Hematopoietic multipotent progenitor cell treated with erythropoietin and hydrocortisone succinate and interleukin-3 and kit ligand, for 17 days (in vitro differentiated cells): Measurements from ENCODE around the gene SPA17.

Experiments
- DNase-seq: peaks from one replicate; pipeline ENCODE4 v3.0.0-alpha.2; 2015; ENCODE audit warnings: low spot score

The SPA17 gene

DNA sequence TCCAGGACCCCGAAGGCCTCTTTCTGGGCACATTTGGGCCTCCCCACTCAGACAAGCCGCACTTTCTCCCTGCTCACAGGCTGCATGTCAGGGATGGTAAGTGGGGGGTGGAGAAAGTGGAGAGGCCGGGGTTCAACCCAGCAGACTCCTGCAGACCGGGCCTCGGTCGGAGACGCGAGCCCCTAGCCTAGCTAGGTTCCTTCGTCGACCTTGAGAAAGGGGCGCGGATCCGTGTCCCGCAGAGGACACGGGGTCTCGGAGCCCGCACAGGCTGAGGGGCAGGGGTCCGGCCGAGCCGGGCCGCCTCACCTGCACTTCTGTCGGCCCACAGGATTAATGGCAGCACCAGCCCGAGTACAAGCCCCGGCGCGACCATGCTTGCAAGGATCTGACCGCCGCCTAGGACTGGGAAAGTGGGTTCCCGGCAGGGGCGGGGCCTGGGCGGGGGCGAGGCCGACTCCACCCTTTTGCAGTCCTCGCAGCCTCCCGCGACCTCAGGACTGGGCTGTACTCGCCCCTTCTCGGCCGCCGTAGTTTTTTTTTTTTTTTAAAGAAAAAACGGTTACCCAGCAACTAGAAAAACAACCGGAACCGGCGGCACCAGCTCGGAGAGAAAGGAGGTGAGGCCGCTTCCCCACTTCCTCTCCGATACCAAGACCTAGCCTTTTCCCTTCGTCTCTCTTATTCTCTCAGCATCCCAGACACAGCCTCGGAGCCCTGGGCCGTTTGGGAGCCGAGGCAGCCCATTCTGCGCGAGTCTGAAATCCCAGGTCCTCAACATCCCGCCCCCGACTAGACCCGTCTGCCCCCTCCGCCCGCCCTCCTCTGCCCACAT lies at the start of gene SPA17, which contains the start of gene SIAE:
SPA17 (plus strand) TSS at position 572 of the 835 bp plus-strand sequence. CDS start 1,361 bp downstream, outside the sequence.
SIAE (minus strand) TSS at position 407 of the 835 bp plus-strand sequence; CDS start at position 376, 31 bp downstream.
- peak; percentile 83 for DNase-seq

GRCh38 chr11:124625504-124626168 lies 48.1 kb upstream of the SPA17 start:
- DNase-seq, result no peak

GRCh38 chr11:124627546-124627945 lies 46.2 kb upstream of the SPA17 start:
- DNase-seq, result no peak

DNA sequence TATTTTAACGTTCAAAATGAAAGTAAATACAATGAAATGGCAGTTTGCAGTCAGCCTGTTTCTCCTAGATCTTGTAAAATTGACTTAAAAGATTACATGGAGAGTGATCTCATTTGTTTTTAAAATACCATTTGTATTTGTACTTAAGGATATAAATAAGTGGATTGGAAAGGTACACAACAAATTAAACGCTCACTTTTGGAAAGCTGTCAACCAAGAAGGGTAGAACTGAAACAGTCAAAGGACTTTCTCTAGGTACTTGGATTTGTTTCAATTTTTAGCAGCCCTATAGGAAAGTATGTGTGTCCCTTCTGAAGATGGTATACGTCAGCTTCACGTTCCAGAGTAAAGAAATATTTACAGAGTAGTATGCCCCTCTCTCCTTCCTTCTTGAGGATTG lies 43.7 kb upstream of the SPA17 start:
- DNase-seq, result no peak

GRCh38 chr11:124633355-124633754 lies 40.3 kb upstream of the SPA17 start:
- no peak for DNase-seq

- DNase-seq, result no peak
Measured at GRCh38 chr11:124635932-124636331, 37.8 kb upstream of the SPA17 start.

- no peak for DNase-seq
Measured at GRCh38 chr11:124638500-124638899, 35.2 kb upstream of the SPA17 start.

GRCh38 chr11:124639186-124639585 lies 34.5 kb upstream of the SPA17 start:
- no peak for DNase-seq

DNA sequence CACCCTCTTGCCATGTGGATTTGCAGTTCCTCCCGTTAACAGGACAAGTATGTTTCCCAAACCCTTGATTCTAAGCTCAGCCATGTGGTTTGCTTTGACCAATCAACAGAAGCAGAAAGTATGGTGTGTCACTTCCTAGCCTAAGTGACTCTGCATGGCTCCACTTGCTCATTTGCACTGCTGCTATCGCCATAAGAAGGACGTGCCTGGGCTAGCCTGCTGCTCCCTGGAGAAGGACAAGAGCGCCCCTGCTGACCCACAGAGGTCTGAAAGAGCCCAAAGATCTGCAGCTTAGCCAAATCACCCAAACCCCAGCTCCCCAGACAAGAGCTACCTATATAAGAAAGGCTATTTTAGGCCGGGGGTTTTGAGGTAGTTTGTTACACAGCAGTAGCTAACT lies 33.0 kb upstream of the SPA17 start:
- DNase-seq, result peak; percentile 17

GRCh38 chr11:124642628-124643027 lies 31.1 kb upstream of the SPA17 start:
- no peak for DNase-seq

DNA sequence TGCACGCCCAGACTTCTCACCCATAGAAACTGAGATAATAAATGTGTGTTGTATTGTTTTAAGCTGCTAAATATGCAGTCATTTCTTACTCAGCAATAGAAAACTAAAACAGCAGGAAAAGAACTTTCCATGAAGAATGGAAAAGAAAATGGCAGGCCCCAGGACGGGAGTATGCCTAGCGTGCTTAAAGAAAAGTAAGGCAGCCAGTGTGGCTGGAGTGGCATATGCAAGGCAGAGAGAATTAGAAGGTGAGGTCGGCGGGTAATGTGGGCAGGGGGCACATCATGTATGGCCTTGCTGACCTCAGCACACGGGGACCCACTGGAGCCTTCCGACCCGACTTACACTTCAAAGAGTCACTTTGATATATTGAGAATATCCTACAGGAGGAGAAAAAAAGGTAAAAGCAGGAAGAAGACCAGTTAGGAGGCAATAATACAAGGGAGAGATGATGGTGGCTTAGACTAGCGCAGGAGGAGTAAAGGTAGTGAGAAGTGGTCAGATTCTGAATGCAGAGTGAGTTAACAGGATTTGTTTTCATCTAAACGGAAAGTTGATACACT lies 30.6 kb upstream of the SPA17 start:
- no peak for DNase-seq

- DNase-seq, result no peak
Measured at GRCh38 chr11:124643605-124644425, 29.9 kb upstream of the SPA17 start.

- peak; percentile 60 for DNase-seq
Measured at GRCh38 chr11:124644426-124645280, 29.1 kb upstream of the SPA17 start.

DNA sequence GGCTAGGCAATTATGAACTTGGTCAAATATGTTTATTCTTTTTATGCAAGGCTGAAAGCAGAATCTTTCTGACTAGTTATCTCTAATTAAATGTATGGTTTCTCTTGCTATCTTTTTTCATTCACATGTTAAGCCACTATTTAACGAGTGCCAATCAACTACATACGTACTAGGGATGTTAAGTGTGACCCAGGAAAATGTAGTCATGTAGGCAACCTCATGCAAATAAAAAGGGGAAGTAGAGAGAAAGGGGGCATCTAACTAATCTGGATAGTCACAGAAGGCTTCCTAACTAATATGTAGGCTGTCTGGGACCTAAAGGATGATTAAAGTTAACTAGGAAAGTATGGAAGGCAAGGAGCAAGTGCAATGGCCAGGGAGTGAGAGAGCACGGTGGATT lies 27.6 kb upstream of the SPA17 start:
- DNase-seq, result no peak

- DNase-seq, result no peak
Measured at GRCh38 chr11:124648610-124649009, 25.1 kb upstream of the SPA17 start.

GRCh38 chr11:124656774-124657630 lies 16.7 kb upstream of the SPA17 start:
- DNase-seq, result no peak

- DNase-seq, result no peak
Measured at GRCh38 chr11:124657904-124658303, 15.8 kb upstream of the SPA17 start.

GRCh38 chr11:124658501-124658900 lies 15.2 kb upstream of the SPA17 start:
- DNase-seq, result no peak

GRCh38 chr11:124658986-124659385 lies 14.7 kb upstream of the SPA17 start:
- no peak for DNase-seq

GRCh38 chr11:124661553-124661952 lies 12.2 kb upstream of the SPA17 start:
- DNase-seq, result no peak
